ENCODE data around the gene GRHL3.

GRHL3 gene

GRCh38 chr1:24403806-24404205 lies 84.6 kb downstream of the GRHL3 start:
- H3K4me3 ChIP-seq (ENCODE audit: low read depth, low read length) = no peak overlapping the region
- no peak for DNase-seq (ENCODE audit: low read depth)
- TF ChIP-seq CTCF (conservative IDR thresholded peaks at IDR 0.05; ENCODE audit: low read depth, low read length) = no peak
